T-helper 2 cell treated with Interferon-gamma antibody and Interleukin-4, amounts not matched to agents 100 ng/mL and 5 ng/mL, for 36 hours (primary cell): Measurements from ENCODE around the gene ANO3. TPM values are rescaled to one million over a fixed set of nuclear protein-coding genes. Genes with fewer than 3 reads are reported as not detected.

Experiments
- intact Hi-C: fragments of 100-400 bp; cut with micrococcal nuclease; formaldehyde crosslinking; loops from one replicate; pipeline ENCODE4 v1.15.1; 2023
- total RNA-seq: library from RNA; stranded (reverse); gene quantifications from 2 replicates; pipeline ENCODE4 v1.2.3, GENCODE V29; 2022

The ANO3 gene
- total RNA-seq, 1 donor from 2014 or later, result not detected

DNA sequence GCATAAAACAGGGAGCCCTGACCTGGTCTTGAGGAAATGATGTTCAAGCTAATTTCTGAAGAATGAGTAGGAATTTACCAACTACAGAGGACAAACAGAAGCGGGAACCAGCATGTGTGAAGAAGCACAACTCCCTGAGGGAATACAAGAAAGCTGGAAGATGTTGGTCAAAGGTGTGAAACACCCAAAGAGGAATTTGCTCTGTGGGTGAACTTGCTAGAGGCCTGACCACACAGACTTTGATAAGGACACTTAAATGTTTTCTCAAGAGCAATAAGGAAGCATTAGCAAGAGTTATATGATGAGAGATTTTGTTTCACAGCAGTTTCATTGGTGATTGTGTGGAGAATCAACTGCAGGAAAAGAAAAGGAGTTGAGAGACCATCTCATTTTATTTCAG is 372.3 kb downstream of the ANO3 start:
- intact Hi-C loops, result no loop called here

DNA sequence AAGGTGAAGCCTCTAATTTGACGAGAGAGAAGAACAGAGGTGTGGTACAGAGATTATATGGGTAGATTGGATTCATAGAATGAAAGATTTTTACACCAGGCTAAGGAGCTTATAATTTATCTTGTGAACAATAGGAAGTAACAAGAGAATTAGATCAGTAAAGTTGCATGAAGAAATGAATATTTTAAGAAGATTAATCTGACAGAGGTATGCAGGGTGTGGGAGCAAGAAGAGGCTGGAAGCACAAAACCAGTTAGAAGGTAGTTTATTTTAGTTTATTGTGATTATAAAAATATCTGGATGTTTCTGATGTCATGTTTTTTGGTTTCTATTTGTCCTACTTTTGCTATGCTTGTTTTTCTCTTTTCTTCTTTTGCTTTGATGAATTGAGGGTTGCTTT is 374.3 kb downstream of the ANO3 start:
- intact Hi-C loops, result no loop called here

DNA sequence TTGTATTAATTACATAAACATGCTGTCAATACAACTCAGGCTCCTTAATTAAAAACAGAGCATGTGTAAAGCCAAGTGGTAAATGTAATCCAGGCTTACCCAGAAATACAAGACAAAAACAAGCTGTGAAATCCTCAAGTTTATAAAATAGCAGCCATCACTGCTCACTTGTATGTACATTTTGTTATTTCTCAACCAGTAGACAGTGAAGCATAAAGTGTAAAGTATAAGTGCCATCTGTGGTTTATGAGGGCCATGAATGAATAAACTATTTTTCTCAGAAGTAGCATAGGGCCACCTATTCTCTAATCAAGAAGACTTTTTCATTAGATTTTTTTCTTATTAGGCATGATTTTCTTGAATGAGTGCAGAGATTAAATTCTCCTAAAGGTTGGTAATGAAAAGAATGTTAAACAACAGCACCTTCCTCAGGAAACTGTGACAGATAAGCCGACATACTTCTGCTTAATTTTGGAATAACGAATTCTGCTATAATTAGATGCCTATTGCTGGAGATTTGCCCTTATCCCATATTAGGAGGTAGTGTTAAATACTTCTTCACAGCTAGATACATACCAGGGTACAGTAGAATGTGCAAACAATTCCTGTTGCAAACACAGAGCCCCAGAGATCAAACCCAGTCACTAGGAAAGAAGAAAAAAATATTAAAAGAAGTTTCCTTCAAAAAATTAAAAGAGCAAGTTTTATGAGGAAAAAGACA is 377.0 kb downstream of the ANO3 start:
- intact Hi-C loops, result no loop called here

DNA sequence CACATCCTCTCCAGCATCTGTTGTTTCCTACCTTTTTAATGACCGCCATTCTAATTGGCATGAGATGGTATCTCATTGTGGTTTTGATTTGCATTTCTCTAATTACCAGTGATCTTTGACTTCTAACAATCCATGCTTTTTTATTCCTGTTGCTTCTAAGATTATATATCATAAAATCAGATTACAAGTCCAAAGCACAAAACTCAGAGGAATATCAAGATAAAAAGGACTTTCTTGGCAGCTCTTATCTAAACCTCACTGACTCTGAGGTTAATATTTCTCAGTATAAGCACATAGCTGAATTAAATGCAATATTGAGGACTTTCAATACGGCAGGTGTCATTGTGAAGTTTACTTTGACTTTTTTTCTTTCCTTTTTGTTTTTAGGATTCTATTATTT is 378.6 kb downstream of the ANO3 start:
- intact Hi-C loops, result no loop called here

DNA sequence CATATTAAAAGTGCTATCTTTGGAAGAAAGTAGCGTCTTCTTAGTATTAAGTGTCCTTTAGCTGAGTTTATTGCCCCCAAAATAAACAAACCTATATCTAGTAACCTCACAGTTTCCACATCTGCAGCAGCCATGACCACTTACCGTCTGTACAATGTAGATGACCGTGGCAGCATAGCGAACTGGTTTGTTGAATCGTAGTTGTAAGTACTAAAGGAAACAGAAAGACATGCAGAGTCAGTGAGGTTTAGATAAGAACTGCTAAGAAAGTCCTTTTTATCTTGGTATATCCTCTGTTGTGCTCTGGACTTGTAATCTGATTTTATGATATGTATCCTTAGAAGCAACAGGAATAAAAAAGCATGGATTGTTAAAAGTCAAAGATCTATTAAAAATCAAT is 380.6 kb downstream of the ANO3 start:
- intact Hi-C loops, result no loop called here

Other genes with a start within 250 kb of the ANO3 start
- gene MUC15, start 240.1 kb downstream of the ANO3 start, total RNA-seq, result not detected in 2 replicates